GM12878 (cell line): ENCODE measurements around the gene ATG9A.

Experiments
- ATF7 ChIP-seq: fragments of 450-650 bp; IDR thresholded peaks from 2 replicates; pipeline ENCODE4 v1.6.1; 2016; ENCODE audit warnings: low read depth, mild to moderate bottlenecking
- CHD2 ChIP-seq: IDR thresholded peaks from 2 replicates; pipeline ENCODE4 v1.6.1; 2011; ENCODE audit warnings: low read depth, low read length, improper control_type of control experiment, borderline replicate concordance
- CTCF ChIP-seq, 3 experiments: IDR thresholded peaks in 2 of 3; conservative IDR thresholded peaks in 1 of 3; 2 replicates each; pipeline ENCODE4 v1.5.1; 2011; ENCODE audit warnings: low read depth in 3 of 3, low read length in 3 of 3, mild to moderate bottlenecking in 3 of 3, control low read depth in 2 of 3, moderate library complexity in 2 of 3, inconsistent platforms in 1 of 3, mixed read lengths in 1 of 3; ENCODE audit not compliant: control insufficient read depth in 2 of 3, insufficient read depth in 1 of 3; ENCODE audit errors: extremely low read depth in 1 of 3
- HCFC1 ChIP-seq: fragments of 150-350 bp; IDR thresholded peaks from 2 replicates; pipeline ENCODE4 v1.6.1; 2014; ENCODE audit warnings: low read length
- MTA3 ChIP-seq: IDR thresholded peaks from 2 replicates; pipeline ENCODE4 v1.6.1; 2012; ENCODE audit warnings: low read length, inconsistent platforms, borderline replicate concordance
- SIN3A ChIP-seq: IDR thresholded peaks from 2 replicates; pipeline ENCODE4 v1.6.1; 2012; ENCODE audit warnings: low read depth, low read length, improper control_type of control experiment
- TAF1 ChIP-seq: IDR thresholded peaks from 2 replicates; pipeline ENCODE4 v1.6.1; 2011; ENCODE audit warnings: mild to moderate bottlenecking, low read depth, low read length, borderline replicate concordance
- ZBTB33 ChIP-seq: fragments of 450-650 bp; IDR thresholded peaks from 2 replicates; pipeline ENCODE4 v1.6.1; 2017; ENCODE audit warnings: mild to moderate bottlenecking

DNA sequence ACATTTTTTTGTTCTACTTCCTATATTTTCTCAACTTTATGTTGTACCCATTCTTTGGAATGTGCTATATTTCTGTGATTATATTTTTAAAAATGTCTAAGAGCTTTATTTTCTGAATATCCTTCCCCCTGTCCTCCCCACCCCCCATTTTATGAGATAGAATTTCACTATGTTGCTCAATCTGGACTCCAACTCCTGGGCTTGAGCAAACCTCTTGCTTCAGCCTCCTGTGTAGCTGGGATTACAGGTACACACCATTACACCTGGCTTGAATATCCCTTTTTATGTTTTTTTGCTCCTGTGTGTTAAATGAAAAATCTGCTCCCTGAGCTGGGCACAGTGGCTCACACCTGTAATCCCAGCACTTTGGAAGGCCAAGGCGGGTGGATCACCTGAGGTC is 32.0 kb downstream of the ATG9A start:
- no peak for TF ChIP-seq SIN3A
- TF ChIP-seq TAF1 = no peak
- no peak for TF ChIP-seq HCFC1
- TF ChIP-seq ATF7 = no peak
- no peak for TF ChIP-seq CHD2
- no peak for TF ChIP-seq ZBTB33
- TF ChIP-seq CTCF (IDR thresholded peaks at IDR 0.05 in 2 of 3, conservative IDR thresholded peaks at IDR 0.05 in 1 of 3; ENCODE audit: control insufficient read depth in 2 of 3, extremely low read depth in 1 of 3, insufficient read depth in 1 of 3, low read depth in 3 of 3, low read length in 3 of 3) = no peak
- no peak for TF ChIP-seq MTA3
